CD4-positive, alpha-beta T cell treated with Interleukin-15 for 1 hour (primary cell): ENCODE results near the gene JAG1.

Experiments used
- DNase-seq: peaks from one replicate; pipeline ENCODE4 v3.0.0-alpha.2; 2020

Gene JAG1

DNA sequence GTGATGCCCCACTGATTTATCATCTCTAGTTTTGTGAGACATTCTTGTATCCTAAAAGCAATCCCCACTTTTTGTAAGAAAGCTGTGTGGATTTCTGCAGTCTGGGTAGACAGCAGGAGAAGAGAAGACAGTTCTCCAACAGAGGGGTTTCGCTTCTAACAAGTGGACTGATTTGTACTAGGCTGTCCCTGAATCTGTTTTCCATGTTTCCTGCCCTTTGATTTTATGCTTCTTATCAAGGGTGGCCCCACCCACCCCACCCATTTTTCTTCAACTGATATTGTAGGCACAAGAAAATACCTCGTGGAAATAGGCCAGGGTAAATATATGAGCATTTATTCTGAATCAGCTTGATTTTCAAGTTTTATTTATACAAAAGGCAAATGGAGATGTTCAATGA, 25.7 kb upstream of the JAG1 start:
- no peak for DNase-seq

DNA sequence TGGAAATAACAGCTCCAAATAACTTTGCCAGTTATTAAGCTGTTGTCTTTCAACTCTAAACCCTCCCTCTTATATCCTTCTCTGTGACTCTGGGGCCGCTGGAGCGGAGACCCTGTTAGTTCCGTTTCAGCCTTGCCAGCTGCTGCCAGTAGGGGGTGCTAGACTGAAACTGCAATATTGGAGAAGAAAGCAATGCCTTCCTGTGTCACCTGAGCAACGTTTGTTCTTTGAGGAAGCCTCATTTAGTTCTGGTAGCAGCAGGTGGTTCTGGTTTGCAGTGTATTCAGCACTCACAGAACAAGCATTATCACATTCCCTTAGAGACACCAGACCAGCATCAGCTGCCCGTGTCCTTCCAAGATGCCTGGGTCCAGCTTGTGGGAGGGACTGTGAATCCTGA, 22.9 kb upstream of the JAG1 start:
- DNase-seq: no peak

DNA sequence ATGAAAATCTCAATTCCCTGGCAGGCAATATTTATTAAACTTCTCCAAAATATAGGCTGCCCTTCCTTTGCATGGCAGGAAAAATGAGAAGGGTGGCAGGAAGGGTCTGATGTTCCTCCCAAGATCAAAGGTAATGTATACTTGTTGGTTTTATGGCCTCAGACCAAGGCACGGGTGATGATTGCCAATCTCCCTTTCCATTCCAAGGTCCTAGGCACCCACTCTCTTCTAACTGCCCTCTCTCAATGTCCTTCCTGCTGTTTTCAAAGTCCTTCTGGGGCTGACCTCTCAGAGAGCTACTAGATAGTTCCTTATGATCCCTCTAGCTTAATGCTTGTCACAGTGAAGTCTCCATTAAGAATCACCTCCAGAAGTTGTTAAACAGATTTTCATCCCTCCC, 15.6 kb upstream of the JAG1 start:
- no peak for DNase-seq

DNA sequence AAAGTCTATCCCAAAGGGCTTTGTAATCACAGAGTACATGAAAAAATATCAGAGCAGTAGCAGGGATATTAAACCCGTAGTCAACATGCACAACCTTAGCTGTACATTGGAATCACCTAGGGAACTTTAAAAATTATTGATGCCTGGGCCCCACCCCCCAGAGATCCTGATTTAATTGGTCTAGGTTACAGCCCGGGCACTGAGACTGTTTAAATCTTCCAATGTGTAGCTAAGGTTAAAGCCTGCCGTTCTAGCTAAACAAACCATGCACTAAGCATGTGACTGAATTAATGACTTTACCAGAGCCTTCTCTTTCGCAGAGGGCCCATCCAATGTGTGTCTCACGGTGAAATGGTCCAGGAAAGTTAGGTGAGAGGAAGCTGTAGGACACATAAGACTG, 14.1 kb upstream of the JAG1 start:
- no peak for DNase-seq

DNA sequence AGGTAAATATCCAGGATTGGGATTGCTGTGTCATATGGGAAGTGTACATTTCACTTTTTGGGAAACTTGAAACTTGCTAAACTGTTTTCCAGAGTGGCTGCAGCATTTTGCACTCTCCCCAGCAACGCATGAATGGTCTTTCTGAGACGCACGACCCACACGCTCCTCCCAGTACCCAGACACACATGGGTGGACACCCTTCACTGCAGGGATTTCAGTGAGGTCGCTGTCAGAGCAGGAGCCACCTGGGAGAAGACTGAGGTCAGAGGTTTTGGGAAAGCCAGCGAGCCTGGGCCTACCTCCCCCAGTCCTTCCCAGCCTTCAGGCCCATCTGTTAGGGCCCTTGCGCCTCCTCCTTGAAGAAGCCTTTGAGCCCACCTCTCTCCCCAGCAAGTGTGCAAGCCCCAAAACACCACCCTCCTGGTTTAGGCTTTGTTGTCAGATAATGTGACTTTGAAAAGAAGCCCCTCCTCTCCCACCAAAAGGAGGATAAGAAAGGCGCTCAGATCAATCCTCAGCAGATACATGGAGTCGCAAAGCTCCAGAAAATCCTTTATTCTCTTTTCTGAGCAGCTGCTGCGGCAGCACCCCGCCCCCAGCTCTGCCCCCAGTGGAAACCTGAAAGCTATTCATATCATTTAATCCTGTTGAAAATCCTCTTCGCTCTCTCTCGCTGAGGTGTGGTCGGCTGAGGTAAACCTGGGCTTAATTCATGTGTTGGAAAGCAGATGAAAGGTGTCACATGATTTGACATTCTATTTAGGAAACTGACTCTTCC, 12.7 kb upstream of the JAG1 start:
- DNase-seq: no peak

DNA sequence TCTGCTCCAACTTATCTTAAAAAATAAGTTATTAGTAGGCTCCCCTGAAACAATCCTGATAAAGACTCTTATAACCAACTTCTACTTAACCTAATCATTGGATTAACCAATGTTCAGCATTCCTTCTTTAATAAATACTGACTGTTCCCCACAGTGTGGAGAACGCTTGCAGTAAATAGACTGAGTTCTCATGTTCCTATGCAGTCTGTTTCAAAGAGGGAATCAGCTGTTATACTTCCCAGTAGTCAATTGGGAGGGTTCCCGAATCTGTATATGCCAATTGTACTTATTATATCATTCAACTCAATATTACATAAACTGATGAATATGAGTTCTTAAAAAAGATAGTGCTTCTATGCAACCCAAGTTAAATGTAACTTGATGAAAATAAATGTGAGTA, 9.7 kb upstream of the JAG1 start:
- no peak for DNase-seq

DNA sequence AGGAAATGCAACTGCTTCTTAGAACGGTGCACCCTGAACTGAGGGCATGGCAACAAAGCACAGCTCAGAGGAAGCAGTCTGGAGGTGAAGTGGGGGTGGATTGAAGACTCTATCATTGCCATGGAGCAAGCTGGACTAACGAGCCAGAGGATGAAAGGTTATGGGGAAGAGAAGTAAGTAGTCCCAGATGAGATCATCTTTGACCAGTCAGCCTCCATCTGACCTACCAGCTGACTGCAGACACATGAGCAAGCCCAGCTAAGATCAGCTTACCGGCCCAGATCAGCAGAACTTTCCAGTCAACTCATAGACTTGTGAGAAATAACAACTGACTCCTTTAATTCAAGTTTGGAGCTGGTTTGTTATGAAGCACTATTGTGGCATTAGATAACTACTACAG, 9.1 kb upstream of the JAG1 start:
- no peak for DNase-seq

DNA sequence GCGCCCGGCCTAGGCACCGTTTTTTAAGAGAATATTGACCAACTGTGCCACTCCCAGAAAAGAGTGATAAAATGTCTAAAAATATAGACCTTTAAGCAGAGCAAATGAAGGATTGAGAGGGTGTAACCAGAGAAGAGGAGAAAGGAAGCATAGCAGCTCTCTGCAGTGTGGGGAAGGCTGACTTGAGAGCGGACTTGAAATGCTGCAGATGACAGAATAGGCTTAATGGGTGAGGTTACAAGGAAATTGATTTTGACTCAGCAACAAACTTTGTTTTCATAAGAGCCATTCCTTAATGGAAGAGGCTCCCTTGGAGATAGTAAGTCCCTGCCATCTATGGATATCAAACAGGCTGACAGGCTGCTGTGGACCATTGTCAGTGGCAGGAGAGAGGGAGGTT, 7.7 kb upstream of the JAG1 start:
- no peak for DNase-seq

DNA sequence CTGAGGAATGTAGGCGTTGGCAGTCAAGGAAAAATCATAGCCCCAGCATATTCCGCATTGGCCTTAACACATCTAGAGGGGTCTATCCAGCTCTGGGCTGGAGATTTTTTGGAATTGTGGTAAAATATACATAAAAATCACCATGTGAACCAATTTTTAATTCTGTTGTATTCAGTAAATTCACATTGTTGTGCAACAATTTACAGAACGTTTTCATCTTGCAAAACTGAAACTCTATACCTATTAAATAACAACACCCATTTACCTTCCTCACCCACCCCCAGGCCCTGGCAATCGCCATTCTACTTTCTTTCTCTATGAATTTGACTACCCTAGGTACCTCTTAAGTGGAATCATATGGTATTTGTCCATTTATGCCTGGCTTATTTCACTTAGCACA, 6.8 kb upstream of the JAG1 start:
- DNase-seq: no peak

DNA sequence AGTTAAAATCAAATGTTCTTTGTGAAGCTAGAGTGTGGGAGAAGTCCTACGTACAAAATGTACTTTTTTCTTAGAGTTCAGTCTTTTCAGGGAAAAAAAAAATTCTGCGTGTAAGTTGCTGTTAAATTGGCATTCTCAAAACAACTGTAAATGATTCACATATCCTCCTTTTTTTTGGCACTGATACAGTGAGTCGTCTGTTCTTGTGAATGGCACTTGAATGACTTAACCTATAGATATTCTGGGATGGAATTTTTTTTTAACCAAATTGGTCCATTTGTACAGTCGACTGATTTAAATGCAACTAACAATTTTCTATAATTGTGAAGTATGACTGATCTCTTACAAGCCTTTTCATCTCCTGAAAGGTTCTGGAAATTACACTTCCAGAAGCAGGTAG, 5.5 kb upstream of the JAG1 start:
- DNase-seq: no peak

DNA sequence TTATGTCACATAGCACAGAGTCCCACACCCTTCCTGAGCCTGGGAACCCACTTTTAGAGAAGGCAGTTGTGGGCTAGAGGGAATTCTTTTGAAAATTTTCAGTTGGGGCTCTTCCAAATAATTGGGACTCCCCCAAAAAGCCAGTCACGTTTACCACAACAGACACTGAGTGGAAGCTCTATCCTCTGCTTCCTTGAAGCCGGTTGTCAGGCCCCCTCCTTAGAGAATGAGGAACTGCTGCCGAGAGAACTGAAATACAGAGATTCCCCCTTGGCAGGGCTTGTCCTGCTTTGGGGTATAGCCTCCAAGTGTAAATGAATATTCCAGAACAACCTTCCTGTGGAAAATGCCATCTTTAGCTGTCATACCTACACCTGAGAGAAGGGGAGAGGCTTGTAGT, 2.7 kb upstream of the JAG1 start:
- DNase-seq: no peak

DNA sequence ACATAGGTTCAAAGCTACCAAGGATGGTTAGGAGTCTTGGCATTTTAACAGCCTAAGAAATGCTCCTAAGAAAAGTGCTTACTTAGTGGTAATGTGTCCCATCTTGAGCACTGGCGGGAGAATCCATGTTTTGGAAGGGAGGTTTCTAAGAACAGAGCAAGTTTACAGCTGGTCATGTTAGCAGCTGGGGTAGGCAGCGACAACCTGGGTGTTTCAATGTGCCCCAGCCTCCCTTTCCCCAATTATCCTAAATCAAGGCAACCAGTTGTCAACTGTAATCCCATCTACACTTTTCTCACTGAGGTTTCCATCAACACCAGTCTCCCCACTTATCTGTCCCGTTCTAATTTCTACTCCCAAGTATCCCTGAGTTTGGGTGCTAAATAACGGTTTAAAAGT, 1.6 kb upstream of the JAG1 start:
- DNase-seq: no peak

DNA sequence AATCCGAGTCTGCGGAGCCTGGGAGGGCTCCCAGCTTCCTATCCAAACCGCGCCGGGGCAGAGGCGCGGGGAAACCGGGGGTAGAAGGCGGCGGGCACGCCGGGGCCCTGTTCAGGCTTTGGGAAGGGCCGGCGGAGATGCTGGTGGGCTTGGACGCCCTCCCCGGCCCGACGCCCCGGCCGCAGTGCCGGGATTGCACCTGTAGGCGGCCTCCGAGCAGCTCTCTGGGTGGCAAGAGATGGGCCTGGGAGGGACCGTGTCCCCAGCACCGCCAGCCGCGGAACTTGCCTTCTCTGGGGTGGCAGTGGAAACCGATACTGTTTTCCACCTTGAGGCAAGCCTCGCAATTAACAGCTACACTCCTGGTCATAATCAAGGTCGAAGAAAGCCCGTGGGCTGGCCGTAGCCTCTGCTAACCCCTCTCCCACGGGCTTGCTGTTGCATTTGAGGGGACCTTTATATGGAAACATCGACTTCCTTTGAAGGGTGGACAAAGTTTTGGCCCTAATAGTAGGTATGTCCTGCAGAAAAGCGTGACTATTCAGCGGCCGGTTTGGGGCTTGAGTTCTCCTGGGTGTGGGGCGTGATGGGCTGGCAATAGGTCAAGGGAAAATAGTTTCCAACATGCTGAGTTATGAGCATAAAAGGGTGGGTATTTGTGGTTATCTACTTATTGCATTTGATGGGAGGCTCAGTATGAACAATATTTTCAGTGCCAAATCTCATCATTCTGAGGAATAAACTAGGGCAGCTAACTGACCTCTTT, 1.1 kb upstream of the JAG1 start:
- DNase-seq: peak; percentile 39

DNA sequence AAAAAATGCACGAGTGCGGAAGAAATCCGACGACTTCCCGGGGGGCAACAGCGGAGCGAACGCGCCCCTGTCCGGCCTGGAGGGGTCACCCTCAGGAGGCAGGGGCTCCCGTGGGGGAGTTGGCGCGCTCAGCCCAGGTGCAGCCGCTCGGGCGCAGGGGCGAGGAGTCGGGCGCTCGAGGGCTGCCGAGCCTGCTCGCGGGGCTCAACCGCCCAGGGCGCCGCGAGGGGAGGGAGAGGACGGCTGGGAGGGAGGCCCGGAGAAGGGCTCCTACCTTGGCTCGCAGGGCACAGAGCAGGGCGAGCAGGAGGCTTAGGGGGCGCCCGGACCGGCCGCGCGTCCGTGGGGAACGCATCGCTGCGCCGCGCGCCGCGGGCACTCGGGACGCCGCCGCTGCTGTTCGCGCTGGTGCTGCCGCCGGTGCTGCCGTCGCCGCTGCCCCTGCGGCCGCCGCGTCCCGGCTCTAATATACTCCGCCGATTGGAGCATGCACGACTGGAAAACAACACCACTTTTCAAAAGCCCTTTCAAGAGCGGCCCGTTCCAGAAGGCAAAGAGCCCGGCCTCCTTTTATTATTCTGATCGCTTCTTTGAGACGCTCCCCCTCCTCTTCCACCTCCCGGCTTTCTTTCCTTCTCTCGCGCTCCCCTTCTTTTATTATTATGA, 490 bp downstream of the JAG1 start:
- DNase-seq: no peak

DNA sequence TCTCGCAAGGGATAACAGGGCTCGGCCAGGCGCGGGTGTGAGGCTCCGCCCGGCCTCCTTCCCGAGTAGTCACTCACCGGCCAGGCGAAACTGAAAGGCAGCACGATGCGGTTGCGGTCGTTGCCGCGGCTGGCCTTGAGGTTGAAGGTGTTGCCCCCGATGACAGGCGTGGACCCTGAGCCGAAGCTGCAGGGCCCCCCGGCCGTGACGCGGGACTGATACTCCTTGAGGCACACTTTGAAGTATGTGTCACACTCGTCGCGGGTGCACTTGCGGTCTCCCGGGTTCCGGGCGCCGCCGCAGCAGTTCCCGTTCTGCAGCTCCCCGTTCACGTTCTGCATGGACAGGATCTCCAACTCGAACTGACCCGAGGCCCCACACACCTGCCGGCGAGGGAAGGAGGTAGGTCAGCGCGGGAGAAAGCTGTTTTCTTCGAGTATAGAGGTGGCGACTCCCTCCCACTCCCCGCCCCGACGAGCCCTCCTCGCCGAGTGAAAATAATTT, 1.1 kb downstream of the JAG1 start:
- DNase-seq: peak; percentile 55

DNA sequence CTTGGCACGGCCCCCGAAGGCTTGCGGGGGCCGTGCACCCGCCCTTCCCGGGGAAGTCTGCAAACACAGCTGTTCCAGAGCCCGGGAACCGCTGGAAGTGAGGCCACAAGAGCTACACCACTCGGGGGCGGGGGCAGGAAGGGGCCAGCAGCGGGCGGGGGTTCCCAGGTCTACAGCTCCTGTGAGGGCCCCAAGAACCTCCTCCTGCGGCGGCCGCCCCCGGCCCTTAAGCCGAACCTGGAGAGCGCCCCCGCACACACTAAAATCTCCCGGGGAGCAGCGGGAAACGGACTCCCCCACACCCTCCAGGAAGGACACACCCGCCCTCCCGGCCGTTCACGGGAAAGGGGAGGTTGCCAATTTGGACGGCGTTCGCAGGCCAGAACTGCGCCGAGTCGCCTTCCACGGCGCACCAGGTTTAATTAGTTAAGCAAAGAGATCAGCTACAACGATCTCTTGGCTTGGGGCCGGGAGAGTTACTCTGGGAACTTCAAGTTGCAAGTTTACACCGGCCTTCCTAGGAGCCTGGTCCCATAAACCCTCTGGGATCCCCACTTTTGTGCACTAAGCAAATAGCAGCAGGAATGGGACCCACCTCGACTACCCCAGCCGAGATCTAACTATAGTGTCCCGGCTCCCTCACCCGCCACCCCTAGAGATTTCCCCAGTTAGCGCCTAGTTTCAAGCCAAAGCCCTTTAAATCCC, 1.7 kb downstream of the JAG1 start:
- no peak for DNase-seq

DNA sequence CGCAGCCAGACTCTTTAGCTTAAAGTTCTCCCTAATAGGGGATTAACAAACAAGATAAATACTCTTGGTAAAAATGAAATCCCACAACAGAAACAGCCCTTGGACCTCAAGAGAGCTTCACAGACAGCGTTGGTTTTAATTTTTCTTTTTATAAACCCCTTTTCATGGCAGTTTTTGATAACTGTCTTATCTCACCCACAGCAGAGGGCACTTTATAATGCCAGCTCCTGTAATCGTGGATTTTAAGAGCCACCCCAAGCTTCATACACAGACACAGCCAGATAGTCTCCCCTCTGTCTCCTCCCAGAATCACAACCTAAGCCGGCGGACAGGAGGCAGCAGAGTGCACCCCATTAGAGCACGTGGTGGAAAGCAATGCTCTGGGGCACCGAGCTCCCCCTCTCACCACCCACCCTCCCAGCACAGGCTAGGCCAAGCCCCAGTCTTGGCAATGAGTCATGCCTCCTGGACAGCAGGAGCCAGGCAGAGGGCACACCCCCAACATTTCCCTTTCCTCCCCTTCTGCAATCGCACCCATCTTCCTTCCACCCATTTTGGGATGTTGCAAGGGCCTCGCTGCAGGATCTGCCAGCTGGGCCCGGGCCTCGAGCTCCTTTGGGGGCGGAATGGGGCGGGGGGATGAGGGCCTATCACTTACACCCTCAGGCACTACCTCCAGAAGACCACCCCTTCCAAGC, 2.4 kb downstream of the JAG1 start:
- peak; percentile 79 for DNase-seq

DNA sequence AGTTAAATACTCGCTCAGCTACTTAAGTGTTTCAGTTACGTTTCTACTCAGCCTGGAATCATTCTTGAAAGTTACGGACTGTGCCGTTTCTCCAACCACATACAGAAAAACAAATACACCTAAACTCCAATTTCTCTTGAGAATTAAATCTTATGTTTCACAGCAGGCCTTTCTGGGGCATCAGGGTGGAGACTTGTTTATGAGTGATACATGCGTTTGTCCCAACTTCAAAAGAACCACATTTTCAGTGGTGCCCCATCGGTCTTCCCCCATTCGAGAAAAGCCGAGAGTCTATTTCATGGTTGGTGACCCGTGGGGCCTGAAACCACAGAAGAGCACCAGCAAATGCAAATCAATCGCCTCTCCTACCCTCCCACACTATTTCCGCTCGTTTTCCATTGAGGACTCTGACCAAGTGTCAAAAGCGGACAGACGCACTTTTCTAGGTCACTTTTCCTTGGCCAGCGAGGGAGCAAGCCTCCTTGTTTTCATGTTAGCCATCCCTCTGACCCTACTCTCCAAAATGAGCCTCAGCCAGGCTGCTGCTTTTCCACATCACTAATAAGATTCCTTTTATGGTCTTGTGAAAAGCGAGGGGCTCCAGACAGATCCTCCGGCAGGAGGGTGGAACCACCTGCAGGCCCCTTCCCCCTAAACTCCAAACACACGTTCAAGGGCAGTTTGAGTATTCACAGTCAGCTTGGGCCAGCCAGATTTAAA, 3.1 kb downstream of the JAG1 start:
- no peak for DNase-seq

DNA sequence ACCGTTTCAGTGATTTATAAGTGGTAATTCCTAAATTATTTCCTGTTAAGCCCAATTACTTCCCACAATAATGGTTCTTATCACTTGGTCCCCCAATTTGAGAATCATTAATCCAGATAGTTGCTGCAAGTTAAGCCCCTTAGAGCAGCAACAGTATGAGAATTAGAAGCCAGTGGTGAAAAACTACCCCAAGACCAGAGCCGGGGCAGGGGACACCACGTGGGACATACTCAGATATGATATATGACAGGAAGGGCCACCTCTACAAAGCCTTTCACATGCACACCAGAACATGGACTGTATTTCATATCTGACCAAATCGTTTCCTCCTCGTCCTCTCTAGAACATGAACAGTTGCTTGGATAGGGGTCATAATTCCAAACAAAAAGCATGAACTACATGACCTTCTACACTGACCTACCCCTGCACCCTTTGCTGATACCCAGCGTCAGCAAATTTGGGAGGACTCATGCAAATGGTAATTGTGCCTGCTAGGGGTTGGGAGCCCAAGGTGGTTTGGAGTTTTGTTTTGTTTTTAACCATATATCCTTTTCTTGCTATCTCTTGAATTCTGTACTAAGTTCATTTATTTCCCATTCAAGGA, 3.9 kb downstream of the JAG1 start:
- DNase-seq: no peak

DNA sequence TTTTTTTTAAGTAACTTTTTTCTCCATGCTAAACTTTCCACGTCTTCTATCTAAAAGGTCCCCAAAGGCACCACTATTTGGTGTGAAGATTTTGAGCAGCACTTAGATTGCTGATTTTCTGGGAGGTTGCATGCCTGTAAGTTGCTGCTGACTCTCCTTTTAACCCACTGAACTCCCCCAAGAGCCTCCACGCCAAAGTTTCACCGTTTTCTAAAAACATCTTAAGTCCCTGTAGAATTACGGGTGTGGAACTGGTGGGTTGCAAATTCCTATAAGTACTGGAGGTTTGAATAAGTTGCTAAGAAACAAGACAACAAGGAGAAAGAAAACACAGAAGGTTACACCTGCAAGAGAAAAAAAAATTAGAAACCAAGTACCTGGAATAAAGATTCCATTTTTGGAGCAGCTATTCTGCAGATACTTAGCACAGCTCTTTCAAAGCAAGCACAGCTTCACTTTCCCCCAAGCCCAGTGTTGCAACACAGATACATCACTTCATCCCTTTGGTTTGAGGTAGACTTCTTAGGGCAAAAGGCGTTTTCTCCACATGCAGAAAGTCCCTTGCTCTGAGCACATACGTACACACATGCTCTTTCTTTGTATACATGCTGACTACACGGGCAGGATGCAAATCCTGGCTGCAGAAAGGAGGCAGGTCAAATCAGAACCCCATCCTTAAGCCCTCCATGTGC, 5.0 kb downstream of the JAG1 start:
- no peak for DNase-seq
